ENCODE data around the gene ADH1C.
"Not testable (repeated sequence)": the region's sequence is repeated elsewhere in the genome, so short reads cannot be mapped to it uniquely, and the experiment has no call there.

Gene ADH1C

GRCh38 chr4:99356992-99357391 is 4.4 kb upstream of the ADH1C start:
- DNase-seq: no peak

GRCh38 chr4:99356149-99356548 is 3.6 kb upstream of the ADH1C start:
- not testable (repeated sequence) for DNase-seq

- no peak for DNase-seq
Observed at GRCh38 chr4:99351487-99351886, 1.1 kb downstream of the ADH1C start.

GRCh38 chr4:99349338-99349737 is 3.2 kb downstream of the ADH1C start:
- no peak for DNase-seq

GRCh38 chr4:99342624-99343023 is 9.9 kb downstream of the ADH1C start:
- DNase-seq: not testable (repeated sequence)

GRCh38 chr4:99341426-99341825 is 11.1 kb downstream of the ADH1C start:
- no peak for DNase-seq

- DNase-seq: no peak
Observed at GRCh38 chr4:99339172-99339571, 13.4 kb downstream of the ADH1C start.

- no peak for DNase-seq
Observed at GRCh38 chr4:99336553-99336952, 16.0 kb downstream of the ADH1C start.

GRCh38 chr4:99334880-99335279 is 17.7 kb downstream of the ADH1C start:
- DNase-seq: no peak

GRCh38 chr4:99330648-99331047 is 21.9 kb downstream of the ADH1C start:
- no peak for DNase-seq

GRCh38 chr4:99329876-99330275 is 22.7 kb downstream of the ADH1C start:
- no peak for DNase-seq

- DNase-seq: no peak
Observed at GRCh38 chr4:99324979-99325378, 27.6 kb downstream of the ADH1C start.

- DNase-seq: no peak
Observed at GRCh38 chr4:99324361-99324760, 28.2 kb downstream of the ADH1C start.

GRCh38 chr4:99323756-99324155 is 28.8 kb downstream of the ADH1C start:
- no peak for DNase-seq

GRCh38 chr4:99321241-99322191 is 31.0 kb downstream of the ADH1C start, which contains the start of gene ADH1B:
Gene ADH1B (minus strand): TSS chr4:99321401. CDS start chr4:99321331, 70 bp downstream.
- DNase-seq: no peak

GRCh38 chr4:99317811-99318210 is 34.7 kb downstream of the ADH1C start:
- DNase-seq: not testable (repeated sequence)

GRCh38 chr4:99317354-99317753 is 35.2 kb downstream of the ADH1C start:
- no peak for DNase-seq

- no peak for DNase-seq
Observed at GRCh38 chr4:99315839-99316238, 36.7 kb downstream of the ADH1C start.

- no peak for DNase-seq
Observed at GRCh38 chr4:99314211-99314610, 38.3 kb downstream of the ADH1C start.

GRCh38 chr4:99310389-99310788 is 42.2 kb downstream of the ADH1C start:
- DNase-seq: no peak

GRCh38 chr4:99305638-99306400 is 46.7 kb downstream of the ADH1C start:
- no peak for DNase-seq

GRCh38 chr4:99301376-99302164 is 51.0 kb downstream of the ADH1C start:
- no peak for DNase-seq

GRCh38 chr4:99300934-99301333 is 51.6 kb downstream of the ADH1C start:
- DNase-seq: no peak
